Peyer's patch (tissue), 4 donors: ENCODE data around the gene ELAPOR1. TPM values are rescaled to one million over a fixed set of nuclear protein-coding genes. Genes with fewer than 3 reads are reported as not detected.

Experiments
- DNase-seq, 3 donors: peaks; one replicate each; pipeline ENCODE4 v3.0.0-alpha.2; 2017 to 2019
- H3K27ac ChIP-seq, 4 donors: fragments of 200-600 bp; sonication (generic); one replicate each; pipeline ENCODE4 v1.5.1; 2016 to 2019
- H3K27me3 ChIP-seq, 2 donors: fragments of 200-600 bp; sonication (generic); one replicate each; pipeline ENCODE4 v1.5.1; 2019
- H3K36me3 ChIP-seq, 3 donors: fragments of 200-600 bp; sonication (generic); one replicate each; pipeline ENCODE4 v1.5.1; 2016 to 2019
- H3K4me1 ChIP-seq, 4 donors: fragments of 200-600 bp; sonication (generic); one replicate each; pipeline ENCODE4 v1.5.1; 2016 to 2019
- H3K4me3 ChIP-seq, 4 donors: fragments of 200-600 bp; sonication (generic); 1 replicate in 3 of 4; 2 replicates in 1 of 4; pipeline ENCODE4 v1.5.1; 2016 to 2019; ENCODE audit warnings: mild to moderate bottlenecking in 1 of 4
- H3K9me3 ChIP-seq, 4 donors: fragments of 200-600 bp; sonication (generic); one replicate each; pipeline ENCODE4 v1.5.1; 2016 to 2019; ENCODE audit warnings: mild to moderate bottlenecking in 1 of 4
- CTCF ChIP-seq, 6 experiments: fragments of 450-650 bp in 4 of 6; fragments of 200-600 bp in 2 of 6; sonication (generic) in 1 of 6; IDR thresholded peaks; one replicate each; pipeline ENCODE4 v1.5.1; 2017 to 2019; ENCODE audit warnings: antibody characterized with exemption in 6 of 6, mild to moderate bottlenecking in 3 of 6, moderate library complexity in 1 of 6
- POLR2A ChIP-seq, 2 donors: fragments of 450-650 bp; IDR thresholded peaks; one replicate each; pipeline ENCODE4 v1.5.1; 2017; ENCODE audit warnings: antibody characterized with exemption in 2 of 2, mild to moderate bottlenecking in 2 of 2, moderate library complexity in 2 of 2
- total RNA-seq, 4 donors: library from RNA; depleted of rRNA; stranded (reverse); fragments of >200 nt; gene quantifications; one replicate each; pipeline ENCODE4 v1.1.0, GENCODE V29; 2016

Gene ELAPOR1
- total RNA-seq, 4 donors from 2014 or later, result 57.8 to 138 (median 98.0) TPM

GRCh38 chr1:109084563-109085517 is 29.1 kb upstream of the ELAPOR1 start:
- no peak for DNase-seq
- H3K27ac ChIP-seq, result no peak overlapping the region
- peaks cover 0 to 2% (median 0%) of the 10 kb centered on the region in 4 donors for H3K4me1 ChIP-seq
- H3K27me3 ChIP-seq, result no peaks in the 10 kb centered on the region
- H3K36me3 ChIP-seq, result no peaks in the 10 kb centered on the region
- H3K4me3 ChIP-seq, result no peak overlapping the region
- no peaks in the 10 kb centered on the region for H3K9me3 ChIP-seq
- no peak for TF ChIP-seq CTCF (IDR thresholded peaks at IDR 0.05)

GRCh38 chr1:109089242-109090015 is 24.5 kb upstream of the ELAPOR1 start:
- peak in 2 of 3 donors; percentile 86 to 88 for DNase-seq
- TF ChIP-seq CTCF (IDR thresholded peaks at IDR 0.05) (peak in 4 of 6 experiments; percentile 40 to 83 (median 74)), POLR2A (IDR thresholded peaks at IDR 0.05) (no peak)
- peaks cover 0 to 34% (median 0%) of the 10 kb centered on the region in 4 donors for H3K4me1 ChIP-seq
- H3K9me3 ChIP-seq, result no peaks in the 10 kb centered on the region
- H3K27ac ChIP-seq, result peak overlapping the region; percentile 90 to 99 (median 96)
- H3K4me3 ChIP-seq, result peak overlapping the region in 2 of 4 donors; percentile 81 to 82
- H3K27me3 ChIP-seq, result no peaks in the 10 kb centered on the region
- peaks cover 0 to 17% (median 0%) of the 10 kb centered on the region in 3 donors for H3K36me3 ChIP-seq

GRCh38 chr1:109090196-109091077 is 23.5 kb upstream of the ELAPOR1 start, which contains the start of gene TMEM167B:
TSS of gene TMEM167B (plus strand) at chr1:109090764. CDS start at chr1:109090873, 109 bp downstream.
- Histone ChIP-seq H3K27me3 (no peaks in the 10 kb centered on the region), H3K4me1 (peaks cover 0 to 35% (median 0%) of the 10 kb centered on the region in 4 donors), H3K36me3 (peaks cover 0 to 23% (median 0%) of the 10 kb centered on the region in 3 donors), H3K27ac (peak within 1 kb of the TSS; percentile 90 to 99 (median 96)), H3K4me3 (peak within 1 kb of the TSS; percentile 68 to 98 (median 82)), H3K9me3 (no peaks in the 10 kb centered on the region)
- TF ChIP-seq CTCF (IDR thresholded peaks at IDR 0.05) (no peak), POLR2A (IDR thresholded peaks at IDR 0.05) (peak; percentile 61 to 81)
- peak; percentile 89 to 97 (median 92) for DNase-seq

GRCh38 chr1:109091078-109091838 is 22.7 kb upstream of the ELAPOR1 start:
- peaks cover 0 to 35% (median 0%) of the 10 kb centered on the region in 4 donors for H3K4me1 ChIP-seq
- TF ChIP-seq POLR2A (IDR thresholded peaks at IDR 0.05), result no peak
- no peak for TF ChIP-seq CTCF (IDR thresholded peaks at IDR 0.05)
- peak overlapping the region; percentile 68 to 98 (median 82) for H3K4me3 ChIP-seq
- H3K36me3 ChIP-seq, result peaks cover 0 to 27% (median 0%) of the 10 kb centered on the region in 3 donors
- no peaks in the 10 kb centered on the region for H3K9me3 ChIP-seq
- H3K27me3 ChIP-seq, result no peaks in the 10 kb centered on the region
- DNase-seq, result no peak
- peak overlapping the region; percentile 90 to 99 (median 96) for H3K27ac ChIP-seq
